HG03103 (cell line): Measurements from ENCODE around the gene CFI.

Experiments used
- ATAC-seq: cut with Tn5 transposase; IDR thresholded peaks from one replicate; pipeline ENCODE4 v1.9.1; 2021; ENCODE audit warnings: low read depth; ENCODE audit not compliant: unreplicated experiment

CFI gene

GRCh38 chr4:109699553-109700225, 102.1 kb downstream of the CFI start:
- ATAC-seq: no peak

- ATAC-seq: no peak
Measured at GRCh38 chr4:109698656-109699055, 103.1 kb downstream of the CFI start.

GRCh38 chr4:109691411-109691920, 110.3 kb downstream of the CFI start:
- ATAC-seq: no peak
